SIG-M5 (cell line): ENCODE data around the gene PACSIN2.

ENCODE experiments used
- DNase-seq: peaks from one replicate; lab custom pipeline; 2025; lab: John Stamatoyannopoulos, UW

Gene PACSIN2

GRCh38 chr22:42881298-42881697 is 133.7 kb downstream of the PACSIN2 start:
- DNase-seq, result no peak

GRCh38 chr22:42880815-42881214 is 134.1 kb downstream of the PACSIN2 start:
- no peak for DNase-seq

- no peak for DNase-seq
These were observed 135.5 kb downstream of the PACSIN2 start for GRCh38 chr22:42879371-42880021.

- no peak for DNase-seq
These were observed 136.2 kb downstream of the PACSIN2 start for GRCh38 chr22:42878561-42879305.

GRCh38 chr22:42877597-42878340 is 137.2 kb downstream of the PACSIN2 start:
- DNase-seq, result no peak

- no peak for DNase-seq
These were observed 137.8 kb downstream of the PACSIN2 start for GRCh38 chr22:42877158-42877557.

- no peak for DNase-seq
These were observed 138.9 kb downstream of the PACSIN2 start for GRCh38 chr22:42876041-42876440.

GRCh38 chr22:42874010-42874409 is 140.9 kb downstream of the PACSIN2 start:
- DNase-seq, result no peak

GRCh38 chr22:42873356-42873755 is 141.6 kb downstream of the PACSIN2 start:
- no peak for DNase-seq

- DNase-seq, result no peak
These were observed 142.1 kb downstream of the PACSIN2 start for GRCh38 chr22:42872821-42873220.

GRCh38 chr22:42871146-42872050 is 143.6 kb downstream of the PACSIN2 start:
- DNase-seq, result no peak

GRCh38 chr22:42869888-42870480 is 145.0 kb downstream of the PACSIN2 start:
- DNase-seq, result no peak

- no peak for DNase-seq
These were observed 145.5 kb downstream of the PACSIN2 start for GRCh38 chr22:42869463-42869862.

- DNase-seq, result no peak
These were observed 146.1 kb downstream of the PACSIN2 start for GRCh38 chr22:42868751-42869251.

GRCh38 chr22:42866100-42866499 is 148.8 kb downstream of the PACSIN2 start:
- DNase-seq, result no peak

GRCh38 chr22:42865536-42865935 is 149.4 kb downstream of the PACSIN2 start:
- no peak for DNase-seq

- DNase-seq, result no peak
These were observed 151.5 kb downstream of the PACSIN2 start for GRCh38 chr22:42863349-42863961.

GRCh38 chr22:42862045-42862734 is 152.8 kb downstream of the PACSIN2 start:
- no peak for DNase-seq

- no peak for DNase-seq
These were observed 154.0 kb downstream of the PACSIN2 start for GRCh38 chr22:42860968-42861367.

- no peak for DNase-seq
These were observed 157.0 kb downstream of the PACSIN2 start for GRCh38 chr22:42857845-42858481.
